Testis (tissue), 3 donors: ENCODE results near the gene FHIT. TPM values are rescaled to one million over a fixed set of nuclear protein-coding genes. Genes with fewer than 3 reads are reported as not detected.

Source experiments
- DNase-seq: peaks from one replicate; pipeline ENCODE4 v3.0.0-alpha.2; 2019
- H3K27ac ChIP-seq, 2 donors: fragments of 200-600 bp; sonication (generic); one replicate each; pipeline ENCODE4 v1.5.1; 2019
- H3K27me3 ChIP-seq: fragments of 200-600 bp; sonication (generic); one replicate; pipeline ENCODE4 v1.5.1; 2019
- H3K36me3 ChIP-seq: fragments of 200-600 bp; sonication (generic); one replicate; pipeline ENCODE4 v1.5.1; 2017; ENCODE audit warnings: low read depth; ENCODE audit errors: missing control alignments
- H3K4me1 ChIP-seq: fragments of 200-600 bp; sonication (generic); one replicate; pipeline ENCODE4 v1.5.1; 2019
- H3K4me3 ChIP-seq, 2 donors: fragments of 200-600 bp; sonication (generic); one replicate each; pipeline ENCODE4 v1.5.1; 2017 to 2019
- H3K9me3 ChIP-seq: fragments of 200-600 bp; sonication (generic); one replicate; pipeline ENCODE4 v1.5.1; 2017
- POLR2A ChIP-seq: fragments of 450-650 bp; IDR thresholded peaks from one replicate; pipeline ENCODE4 v1.6.1; 2017; ENCODE audit warnings: antibody characterized with exemption, mild to moderate bottlenecking, moderate library complexity
- WGBS, 2 donors: methylation state at CpG; one replicate each; pipeline ENCODE4 v1.1.5; 2018; 5-methylcytosine and 5-hydroxymethylcytosine counted together
- intact Hi-C: fragments of 100-400 bp; cut with DNase I; formaldehyde crosslinking; loops from one replicate; pipeline ENCODE4 v1.15.1; 2023; ENCODE audit warnings: low total_unique reads
- polyA plus RNA-seq: library from polyadenylated mRNA; stranded (reverse); fragments of 350-450 nt; fragmentation: Illumina TruSeq; extraction: RNeasy Lipid Tissue Mini Kit (QIAGEN cat#74804); gene quantifications from one replicate; pipeline ENCODE4 v1.2.3, GENCODE V29; 2014; ENCODE audit warnings: low read depth, low replicate concordance; ENCODE audit not compliant: insufficient read depth
- total RNA-seq, 2 donors: library from RNA; depleted of rRNA; stranded (reverse); fragments of >200 nt; gene quantifications; one replicate each; pipeline ENCODE4 v1.2.3, GENCODE V29; 2016
- TF ChIP-seq, protein P1 (sequence below), 3 experiments: fragments of 450-650 bp in 2 of 3; fragments of 200-600 bp in 1 of 3; sonication (generic) in 1 of 3; IDR thresholded peaks; one replicate each; pipeline ENCODE4 v1.5.1; 2016 to 2019; ENCODE audit warnings: antibody characterized with exemption in 3 of 3, mild to moderate bottlenecking in 2 of 3, moderate library complexity in 1 of 3

Gene FHIT
- total and polyA plus RNA-seq, 3 donors from 2014 or later: 10.1 to 29.6 (median 15.5) TPM

- WGBS, 2 donors: 69 to 80% methylated on average over 1 of the region's 1 CpG
Measured at GRCh38 chr3:60140160-60140559, 1111.1 kb downstream of the FHIT start.

GRCh38 chr3:60136601-60137000 is 1114.7 kb downstream of the FHIT start:
- Histone ChIP-seq H3K27me3 (no peaks in the 10 kb centered on the region), H3K36me3 (no peaks in the 10 kb centered on the region), H3K4me1 (peaks cover 3% of the 10 kb centered on the region), H3K9me3 (no peaks in the 10 kb centered on the region), H3K27ac (no peak overlapping the region), H3K4me3 (no peak overlapping the region)
- DNase-seq: no peak
- WGBS, 2 donors: 89 to 90% methylated on average over 4 of the region's 4 CpGs
- TF ChIP-seq, protein P1, sequence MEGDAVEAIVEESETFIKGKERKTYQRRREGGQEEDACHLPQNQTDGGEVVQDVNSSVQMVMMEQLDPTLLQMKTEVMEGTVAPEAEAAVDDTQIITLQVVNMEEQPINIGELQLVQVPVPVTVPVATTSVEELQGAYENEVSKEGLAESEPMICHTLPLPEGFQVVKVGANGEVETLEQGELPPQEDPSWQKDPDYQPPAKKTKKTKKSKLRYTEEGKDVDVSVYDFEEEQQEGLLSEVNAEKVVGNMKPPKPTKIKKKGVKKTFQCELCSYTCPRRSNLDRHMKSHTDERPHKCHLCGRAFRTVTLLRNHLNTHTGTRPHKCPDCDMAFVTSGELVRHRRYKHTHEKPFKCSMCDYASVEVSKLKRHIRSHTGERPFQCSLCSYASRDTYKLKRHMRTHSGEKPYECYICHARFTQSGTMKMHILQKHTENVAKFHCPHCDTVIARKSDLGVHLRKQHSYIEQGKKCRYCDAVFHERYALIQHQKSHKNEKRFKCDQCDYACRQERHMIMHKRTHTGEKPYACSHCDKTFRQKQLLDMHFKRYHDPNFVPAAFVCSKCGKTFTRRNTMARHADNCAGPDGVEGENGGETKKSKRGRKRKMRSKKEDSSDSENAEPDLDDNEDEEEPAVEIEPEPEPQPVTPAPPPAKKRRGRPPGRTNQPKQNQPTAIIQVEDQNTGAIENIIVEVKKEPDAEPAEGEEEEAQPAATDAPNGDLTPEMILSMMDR (IDR thresholded peaks at IDR 0.05): no peak
- TF ChIP-seq POLR2A: no peak
- intact Hi-C loops: no loop called here

More at GRCh38 chr3:60140160-60140559, 1111.1 kb downstream of the FHIT start:
- Histone ChIP-seq H3K27me3 (no peaks in the 10 kb centered on the region), H3K36me3 (no peaks in the 10 kb centered on the region), H3K9me3 (no peaks in the 10 kb centered on the region), H3K4me3 (no peak overlapping the region), H3K27ac (no peak overlapping the region), H3K4me1 (no peaks in the 10 kb centered on the region)
- DNase-seq: no peak
- no peak for TF ChIP-seq POLR2A
- TF ChIP-seq, protein P1 (IDR thresholded peaks at IDR 0.05): no peak
- intact Hi-C loops: no loop called here

- TF ChIP-seq POLR2A: no peak
- TF ChIP-seq, protein P1 (IDR thresholded peaks at IDR 0.05): no peak
- WGBS, 2 donors: 76 to 78% methylated on average over 2 of the region's 2 CpGs
- peaks cover 3% of the 10 kb centered on the region for H3K4me1 ChIP-seq
- H3K27me3 ChIP-seq: no peaks in the 10 kb centered on the region
- intact Hi-C loops: no loop called here
- H3K36me3 ChIP-seq: no peaks in the 10 kb centered on the region
- no peak overlapping the region for H3K4me3 ChIP-seq
- no peak for DNase-seq
- no peaks in the 10 kb centered on the region for H3K9me3 ChIP-seq
- no peak overlapping the region for H3K27ac ChIP-seq
Measured at GRCh38 chr3:60135474-60135873, 1115.8 kb downstream of the FHIT start.

DNA sequence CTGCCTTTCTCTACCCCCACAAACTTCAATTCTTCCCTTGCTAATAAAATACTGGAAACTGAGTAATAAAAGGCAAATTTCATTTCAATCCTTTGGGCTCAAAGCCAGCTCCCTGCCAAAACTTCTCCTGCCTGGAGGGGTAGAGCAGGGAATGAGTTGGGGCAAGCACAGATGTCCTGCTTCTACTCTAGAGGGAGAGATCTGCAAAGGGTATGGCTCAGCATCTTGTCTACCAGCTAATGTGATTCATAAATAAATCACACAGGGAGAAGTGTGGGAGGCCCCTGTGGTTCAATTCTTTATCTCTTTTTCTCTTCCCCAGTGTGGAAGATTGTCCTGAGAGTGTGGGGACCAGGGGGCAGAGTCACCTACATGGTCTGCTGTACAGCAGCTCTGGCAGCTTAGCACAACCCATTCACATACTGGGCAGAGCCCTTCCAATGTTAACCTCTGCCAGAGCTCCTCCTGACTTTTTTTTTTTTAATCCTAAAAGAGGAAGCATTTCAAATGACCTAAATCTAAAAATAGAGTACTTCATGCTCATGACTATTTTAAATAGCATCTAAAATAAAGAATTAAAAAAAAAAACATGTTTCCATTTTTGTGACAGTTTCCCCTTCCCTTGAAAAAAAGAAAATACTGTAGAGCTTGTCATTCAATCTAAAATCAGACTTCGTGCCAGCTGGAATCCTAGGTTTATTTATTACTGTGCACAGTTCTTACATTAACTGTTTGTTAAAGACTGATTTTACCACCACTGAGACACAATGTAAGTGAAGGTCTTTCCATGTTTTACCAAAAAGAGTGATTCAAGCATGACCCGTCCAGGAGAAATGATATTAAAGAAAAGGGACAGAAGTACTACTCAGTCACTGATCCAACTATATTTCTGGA is 1117.7 kb downstream of the FHIT start:
- WGBS, 2 donors: 68 to 73% methylated on average over 2 of the region's 2 CpGs
- TF ChIP-seq POLR2A: no peak
- TF ChIP-seq, protein P1 (IDR thresholded peaks at IDR 0.05): no peak
- peaks cover 3% of the 10 kb centered on the region for H3K4me1 ChIP-seq
- intact Hi-C loops: no loop called here
- H3K4me3 ChIP-seq: no peak overlapping the region
- no peak for DNase-seq
- no peak overlapping the region for H3K27ac ChIP-seq
- H3K9me3 ChIP-seq: no peaks in the 10 kb centered on the region
- no peaks in the 10 kb centered on the region for H3K36me3 ChIP-seq
- no peaks in the 10 kb centered on the region for H3K27me3 ChIP-seq

DNA sequence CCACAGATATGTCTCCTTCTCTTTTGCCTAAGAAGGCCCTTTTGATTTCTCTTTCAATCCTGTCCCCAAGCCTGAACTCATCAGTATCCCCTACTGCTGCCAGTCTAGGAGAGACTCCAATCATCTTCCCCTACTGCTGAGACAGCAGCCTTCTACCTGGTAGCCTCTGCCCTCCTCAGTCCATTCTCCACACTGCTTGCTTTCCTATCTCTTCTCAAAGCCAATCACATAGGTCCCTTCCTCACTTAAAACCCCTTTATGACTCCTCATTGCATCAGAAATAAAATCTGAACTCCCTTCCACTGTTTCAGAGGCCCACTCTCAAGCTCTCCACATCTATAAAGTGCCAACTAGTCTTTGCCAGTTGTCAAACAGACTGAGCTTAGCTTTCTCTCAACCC is 1119.6 kb downstream of the FHIT start:
- H3K27me3 ChIP-seq: no peaks in the 10 kb centered on the region
- no peak overlapping the region for H3K4me3 ChIP-seq
- intact Hi-C loops: no loop called here
- DNase-seq: no peak
- H3K9me3 ChIP-seq: no peaks in the 10 kb centered on the region
- TF ChIP-seq POLR2A: no peak
- TF ChIP-seq, protein P1 (IDR thresholded peaks at IDR 0.05): no peak
- no peaks in the 10 kb centered on the region for H3K36me3 ChIP-seq
- no peak overlapping the region for H3K27ac ChIP-seq
- peaks cover 3% of the 10 kb centered on the region for H3K4me1 ChIP-seq
